GM10847 (cell line): ENCODE measurements around the gene SDHD.

Experiments used
- POLR2A ChIP-seq: IDR thresholded peaks from 2 replicates; pipeline ENCODE4 v1.6.1; 2011; ENCODE audit not compliant: insufficient read length; ENCODE audit errors: extremely low read depth

The SDHD gene

DNA sequence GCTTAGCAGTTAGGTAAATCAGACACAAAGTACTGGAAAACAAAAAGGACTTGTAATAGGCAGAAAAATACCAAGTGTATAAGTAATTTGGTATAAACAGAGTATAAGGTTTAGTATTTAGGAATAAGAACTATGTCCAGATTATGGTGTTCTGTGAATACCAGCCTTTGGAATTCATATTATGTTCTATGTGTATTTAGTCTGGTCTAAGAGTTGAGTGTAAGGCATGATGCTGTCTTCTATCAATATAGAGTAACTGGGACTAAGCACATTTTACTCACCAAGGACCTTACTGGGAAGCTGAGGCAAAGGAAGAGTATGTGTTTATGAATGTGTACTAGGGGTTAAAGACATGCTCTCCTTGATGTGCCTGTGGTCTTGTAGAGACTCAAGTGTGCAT is 9.5 kb downstream of the SDHD start:
- TF ChIP-seq POLR2A = no peak

DNA sequence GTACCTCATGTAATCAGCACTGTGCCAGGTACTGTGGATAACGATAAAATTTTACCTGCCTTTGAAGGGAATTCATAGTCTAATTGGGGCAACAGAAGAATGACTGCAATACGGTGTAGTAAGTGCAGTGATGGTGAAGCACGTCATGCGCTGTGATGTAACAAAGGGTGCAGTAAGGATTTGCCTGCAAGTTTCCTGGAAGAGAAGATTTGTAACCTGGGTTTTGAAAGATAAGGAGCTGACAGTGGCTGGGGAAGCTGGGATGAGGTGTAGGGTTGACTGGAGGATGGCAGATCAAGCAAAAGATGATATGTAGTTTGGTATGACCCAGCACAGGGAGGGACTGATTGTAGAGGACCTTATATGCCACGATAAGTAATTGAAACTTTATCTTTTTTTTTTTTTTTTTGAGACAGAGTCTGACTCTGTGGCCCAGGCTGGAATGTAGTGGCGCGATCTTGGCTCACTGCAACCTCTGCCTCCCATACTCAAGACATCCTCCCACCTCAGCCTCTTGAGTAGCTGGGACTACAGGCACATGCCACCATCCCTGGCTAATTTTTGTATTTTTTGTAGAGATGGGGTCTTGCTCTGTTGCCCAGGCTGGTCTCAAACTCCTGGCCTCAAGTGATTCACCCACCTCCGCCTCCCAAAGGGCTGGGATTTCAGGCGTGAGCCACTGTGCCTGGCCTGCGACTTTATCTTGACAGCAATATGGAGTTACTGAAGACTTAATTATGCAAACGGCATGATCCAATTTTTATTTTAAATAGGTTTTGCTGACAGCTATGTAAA is 11.3 kb downstream of the SDHD start:
- no peak for TF ChIP-seq POLR2A

DNA sequence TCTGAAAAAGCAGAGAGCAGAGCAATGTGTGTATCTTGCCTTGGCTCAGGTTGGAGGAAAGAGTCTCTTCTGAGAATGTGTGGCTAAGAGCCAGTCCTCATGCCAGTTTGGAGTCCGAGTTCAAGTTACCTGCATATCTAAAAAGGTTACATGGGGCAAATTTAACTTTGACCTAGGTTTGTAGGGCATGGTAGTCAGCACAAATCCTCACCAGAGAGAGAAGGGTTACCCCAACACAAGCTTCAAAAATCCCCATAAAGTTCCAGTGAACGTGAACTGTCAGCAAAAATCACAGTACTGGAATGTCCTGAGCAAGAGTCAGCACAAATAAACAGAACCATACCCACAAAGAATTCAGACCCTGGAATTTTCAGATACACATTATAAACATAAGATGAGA is 13.8 kb downstream of the SDHD start:
- no peak for TF ChIP-seq POLR2A

DNA sequence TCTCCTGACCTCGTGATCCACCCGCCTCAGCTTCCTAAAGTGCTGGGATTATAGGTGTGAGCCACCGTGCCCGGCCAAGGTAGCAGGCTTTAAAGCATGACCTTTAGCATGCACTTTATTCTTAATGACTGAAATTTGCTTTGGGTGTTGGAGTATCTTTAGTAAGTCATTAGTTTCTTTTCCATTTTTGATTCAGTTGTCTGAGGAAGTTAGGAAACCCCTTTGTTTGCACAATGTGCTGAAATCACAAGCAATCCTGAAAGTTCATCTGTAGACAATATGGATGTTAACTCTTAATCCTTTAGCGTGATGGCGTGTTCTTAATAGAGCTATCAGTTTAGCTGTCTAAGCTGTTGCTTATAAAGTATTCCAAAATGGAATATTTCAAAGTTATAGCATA is 16.8 kb downstream of the SDHD start:
- TF ChIP-seq POLR2A = no peak

DNA sequence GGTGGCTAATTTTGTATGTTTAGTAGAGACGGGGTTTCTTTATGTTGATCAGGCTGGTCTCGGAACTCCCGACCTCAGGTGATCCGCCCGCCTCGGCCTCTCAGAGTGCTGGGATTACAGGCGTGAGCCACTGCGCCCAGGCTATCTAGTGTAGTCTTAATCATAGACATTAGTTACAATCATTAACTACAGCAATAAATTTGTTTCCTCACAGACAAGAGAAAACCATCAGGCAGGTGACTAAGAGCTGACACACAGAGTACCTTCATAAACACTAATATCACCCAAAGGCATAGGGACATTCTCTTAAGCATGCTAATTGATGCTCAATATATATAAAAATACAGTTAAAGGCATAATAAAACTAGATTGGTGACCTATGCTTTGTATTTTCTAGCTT is 19.4 kb downstream of the SDHD start:
- TF ChIP-seq POLR2A = no peak

DNA sequence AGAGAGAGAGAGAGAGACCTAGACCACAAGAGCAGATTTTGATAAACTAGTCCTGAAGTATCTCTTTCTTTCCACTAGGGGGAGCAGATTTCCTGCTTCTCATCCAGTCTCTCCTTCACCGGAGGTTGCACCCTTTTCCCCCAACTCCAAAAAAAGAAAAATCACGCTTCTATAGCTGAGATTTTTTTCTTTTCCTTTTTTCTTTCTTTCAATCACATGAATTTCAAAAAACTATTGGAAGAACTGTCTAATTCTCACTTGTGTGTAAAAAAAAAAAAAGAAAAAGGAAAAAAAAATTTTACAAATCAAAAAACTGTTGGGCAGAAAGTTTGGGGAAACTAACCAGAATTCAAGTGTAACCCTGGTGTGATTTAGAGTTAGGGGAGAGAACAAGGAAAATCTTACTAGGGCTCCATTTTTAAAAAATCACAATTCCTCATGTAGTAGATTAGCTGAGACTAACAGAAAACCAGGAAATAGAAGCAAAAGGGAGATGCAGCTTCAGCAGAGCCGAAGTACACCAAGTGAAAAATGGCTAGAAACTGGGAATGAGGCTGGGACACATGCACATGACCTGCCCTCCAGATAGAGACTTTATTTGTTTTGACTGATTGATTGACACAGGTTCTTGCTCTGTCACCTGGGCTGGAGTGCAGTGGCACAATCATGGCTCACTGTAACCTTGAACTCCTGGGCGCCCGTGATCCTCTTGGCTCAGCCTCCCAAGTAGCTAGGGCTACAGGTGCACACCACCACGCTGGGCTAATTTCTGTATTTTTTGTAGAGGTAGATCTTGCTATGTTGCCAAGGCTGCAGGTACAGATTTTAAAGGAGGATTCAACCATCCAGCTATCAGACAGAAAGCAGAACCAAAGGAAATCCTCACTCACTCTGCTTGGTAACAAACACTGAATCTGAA is 27.1 kb downstream of the SDHD start:
- no peak for TF ChIP-seq POLR2A

DNA sequence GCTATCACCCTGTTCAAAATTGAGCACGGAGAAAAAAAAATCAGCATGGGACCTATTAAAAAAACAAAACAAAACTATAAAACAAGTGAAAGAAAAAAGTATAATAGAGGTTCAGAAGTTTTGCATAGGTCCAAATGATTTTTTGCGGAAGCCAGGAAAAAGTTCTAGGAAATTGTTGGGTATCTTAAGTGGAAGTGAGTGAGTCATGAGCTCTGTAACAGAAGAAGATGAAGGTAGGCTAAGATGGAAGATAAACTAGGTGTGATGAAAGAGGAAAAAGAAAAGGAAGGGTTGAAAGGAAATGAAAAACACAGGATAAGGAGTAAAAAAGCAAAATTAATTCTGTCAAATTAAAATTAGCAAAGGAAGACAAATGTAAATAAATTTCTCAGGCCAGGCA is 27.8 kb downstream of the SDHD start:
- no peak for TF ChIP-seq POLR2A

DNA sequence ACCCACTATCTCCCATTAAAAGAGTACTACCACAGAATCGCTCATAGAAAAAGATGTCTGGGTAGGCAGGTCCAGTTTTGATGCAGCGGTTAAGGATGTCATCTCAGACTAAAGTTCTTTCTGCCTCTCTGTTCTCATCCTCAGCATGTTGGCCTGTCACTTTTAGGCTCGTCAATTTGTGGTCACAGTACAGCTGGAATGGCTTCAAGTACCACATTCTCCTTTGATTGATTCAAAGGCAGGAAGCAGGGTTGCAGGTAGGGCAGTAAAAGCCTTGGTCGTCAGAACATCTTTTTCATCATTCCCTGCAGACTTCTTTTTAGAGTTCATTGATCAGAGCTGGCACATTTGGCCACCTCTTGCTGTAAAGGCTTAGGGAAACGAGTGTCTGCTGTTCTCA is 28.7 kb downstream of the SDHD start:
- TF ChIP-seq POLR2A = no peak

DNA sequence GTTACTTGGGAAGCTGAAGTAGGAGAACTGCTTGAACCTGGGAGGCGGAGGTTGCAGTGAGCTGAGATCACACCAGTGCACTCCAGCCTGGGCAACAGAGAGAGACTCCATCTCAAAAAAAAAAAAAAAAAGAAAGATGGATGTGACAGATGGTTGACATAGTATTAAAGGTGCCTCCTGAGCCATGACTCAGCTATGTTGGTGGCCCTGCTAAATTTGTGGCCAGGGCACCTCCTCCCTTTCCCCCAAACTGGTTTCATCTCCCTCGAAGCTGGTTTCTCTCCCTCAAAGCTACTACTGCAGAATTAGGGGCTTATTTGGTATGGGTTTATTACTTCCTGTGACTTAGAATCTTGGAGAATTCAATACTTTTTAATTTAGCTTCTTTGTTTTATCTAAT is 31.5 kb downstream of the SDHD start:
- TF ChIP-seq POLR2A = no peak

DNA sequence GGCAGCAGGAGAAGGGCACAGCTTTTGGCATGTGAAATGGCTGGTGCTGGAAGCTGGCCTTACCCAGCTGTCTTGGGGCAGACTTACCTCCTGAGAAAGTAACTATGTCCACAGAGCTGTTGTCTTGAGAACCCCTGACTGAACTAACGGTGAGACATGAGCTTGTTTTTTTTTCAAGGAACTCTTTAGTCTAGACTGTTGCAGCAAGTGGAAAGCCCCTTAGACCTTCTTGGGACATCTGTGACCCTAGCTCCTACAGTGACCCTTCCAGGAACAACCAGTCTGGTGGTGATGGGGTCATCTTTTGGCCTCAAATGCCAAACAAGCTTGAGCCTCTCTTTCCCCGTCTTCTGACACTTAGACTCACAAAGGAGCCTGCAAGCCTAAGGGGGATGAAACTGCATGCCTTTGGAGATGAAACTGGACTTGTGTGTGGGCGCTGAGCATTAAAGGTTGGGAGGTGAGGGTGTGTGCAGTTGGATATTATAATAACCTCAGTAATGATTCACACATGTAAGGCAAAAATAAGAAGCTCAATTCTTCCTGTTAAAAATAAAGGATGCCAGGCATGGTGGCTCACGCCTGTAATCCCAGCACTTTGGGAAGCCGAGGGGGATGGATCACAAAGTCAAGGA is 35.4 kb downstream of the SDHD start:
- no peak for TF ChIP-seq POLR2A

DNA sequence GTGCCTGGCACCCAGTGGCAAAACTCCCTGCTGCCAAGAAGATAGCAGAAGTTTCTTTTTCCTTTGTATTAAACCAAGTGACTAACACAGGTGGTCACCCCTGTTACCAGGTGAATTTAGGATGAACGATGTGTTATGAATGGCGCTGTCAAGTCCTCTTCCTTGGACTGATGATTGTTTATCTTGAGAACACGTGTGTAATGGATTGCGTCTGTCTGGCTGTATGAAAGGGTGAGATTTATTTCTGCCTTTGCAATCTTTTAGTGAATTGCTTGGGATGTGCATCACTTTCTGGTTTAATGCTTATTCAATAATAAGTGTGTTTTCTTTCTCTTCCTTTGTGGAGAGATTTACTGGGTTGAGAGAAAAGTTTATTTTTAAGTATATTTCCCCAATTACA is 36.5 kb downstream of the SDHD start:
- TF ChIP-seq POLR2A = no peak

DNA sequence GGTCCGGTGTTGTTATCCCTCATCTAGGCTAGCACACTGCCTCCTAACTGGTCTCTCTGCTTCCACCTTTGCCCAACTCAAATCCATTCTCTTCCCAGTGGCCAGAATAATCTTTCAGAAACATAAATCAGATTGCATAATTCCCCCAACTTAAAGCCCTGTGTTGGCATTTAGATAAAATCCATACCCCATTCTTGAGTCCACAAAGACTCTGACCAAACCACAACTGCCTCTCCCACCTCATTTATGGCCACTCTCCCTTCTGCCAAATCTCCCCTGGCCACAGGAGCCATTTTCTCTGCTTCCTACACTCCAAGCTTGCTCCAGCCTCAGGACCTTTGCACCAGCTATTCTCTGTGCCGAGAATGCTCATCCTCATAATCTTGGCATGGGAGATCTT is 40.4 kb downstream of the SDHD start:
- no peak for TF ChIP-seq POLR2A

DNA sequence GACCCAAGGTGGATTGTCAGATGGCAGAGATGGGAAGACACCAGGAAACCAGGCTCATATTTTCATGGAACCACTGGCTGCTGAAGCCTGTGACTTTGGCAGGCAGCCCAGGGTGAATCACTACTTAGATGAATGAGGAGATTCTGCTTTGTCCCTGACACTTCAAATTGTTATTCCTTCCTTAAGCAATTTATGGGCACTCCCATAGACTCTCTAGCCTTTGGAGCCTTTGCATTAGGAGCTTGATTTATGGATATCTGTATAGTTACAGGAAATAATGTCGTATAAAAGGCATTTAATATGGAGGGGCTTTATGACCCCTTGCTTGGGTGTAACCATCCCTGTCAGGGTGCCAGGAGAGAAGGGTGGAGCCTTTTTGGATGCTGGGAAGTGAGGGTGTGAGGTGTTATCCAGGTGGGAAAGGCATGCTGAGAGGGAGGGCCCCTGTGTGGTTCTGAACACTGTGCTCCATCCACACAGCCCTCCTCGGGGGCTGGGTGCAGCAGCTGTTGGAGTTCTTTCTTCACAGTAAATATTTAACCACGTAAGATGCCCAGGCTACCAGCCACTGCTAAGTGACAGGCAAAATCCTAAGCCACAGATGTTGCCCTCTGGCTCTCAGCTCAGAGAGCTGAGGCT is 41.9 kb downstream of the SDHD start:
- no peak for TF ChIP-seq POLR2A

DNA sequence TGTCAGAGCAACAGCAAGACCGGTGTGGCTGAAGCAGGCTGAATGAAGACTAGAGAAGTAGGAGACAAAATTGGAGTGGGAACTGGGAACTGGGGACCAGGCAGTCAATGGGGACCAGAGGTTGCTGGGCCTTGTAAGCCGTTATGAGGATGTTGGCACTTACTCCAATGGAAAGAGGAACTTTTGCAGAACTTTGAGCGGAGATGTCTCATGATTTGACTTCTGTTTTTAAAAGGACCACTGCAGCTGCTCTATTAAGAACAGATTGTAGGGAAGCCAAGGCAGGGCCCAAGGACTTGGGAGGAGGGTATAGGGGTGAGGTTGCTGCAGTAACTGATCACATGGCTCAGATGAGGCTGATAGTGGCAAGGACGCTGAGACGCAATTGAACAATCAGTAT is 43.0 kb downstream of the SDHD start:
- TF ChIP-seq POLR2A = no peak

DNA sequence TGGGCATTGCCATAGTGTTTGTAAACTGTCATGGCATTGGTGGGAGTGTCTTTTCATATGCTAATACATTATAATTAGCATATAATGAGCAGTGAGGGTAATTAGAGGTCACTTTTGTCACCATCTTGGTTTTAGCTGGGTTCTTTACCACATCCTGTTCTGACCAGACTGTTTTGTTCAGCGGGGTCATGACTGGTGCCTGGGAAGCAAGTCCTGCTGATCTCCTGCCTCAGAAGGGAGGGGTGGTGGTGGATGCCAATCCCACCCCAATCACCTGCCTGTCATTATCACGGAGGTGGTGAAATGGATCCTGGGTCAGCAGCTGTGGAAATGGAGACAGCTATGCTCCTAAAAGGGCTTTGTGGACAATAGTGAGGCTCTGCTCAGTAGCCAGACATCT is 46.1 kb downstream of the SDHD start:
- no peak for TF ChIP-seq POLR2A
